ENCODE results near the gene PACS2.

PACS2 gene

DNA sequence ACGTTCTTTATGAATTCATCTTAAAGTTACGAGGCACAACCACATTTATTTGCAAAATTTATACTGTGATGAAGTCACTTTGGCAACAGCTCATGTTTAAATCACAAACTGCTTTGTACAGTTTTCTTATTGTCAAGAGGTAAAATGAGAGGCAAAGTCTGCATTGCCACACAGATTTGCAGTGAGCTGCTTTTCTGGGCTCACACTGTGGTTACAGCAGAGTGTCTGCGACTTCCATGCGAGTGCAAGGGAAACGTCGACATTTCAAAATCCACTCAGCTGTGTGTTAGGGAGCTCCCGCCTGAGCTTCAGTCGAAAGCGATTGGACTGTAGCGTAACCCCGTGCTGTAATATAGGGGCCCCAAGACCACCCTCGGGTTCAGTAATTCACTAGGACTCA is 118.1 kb downstream of the PACS2 start:
- TF ChIP-seq, protein P1, sequence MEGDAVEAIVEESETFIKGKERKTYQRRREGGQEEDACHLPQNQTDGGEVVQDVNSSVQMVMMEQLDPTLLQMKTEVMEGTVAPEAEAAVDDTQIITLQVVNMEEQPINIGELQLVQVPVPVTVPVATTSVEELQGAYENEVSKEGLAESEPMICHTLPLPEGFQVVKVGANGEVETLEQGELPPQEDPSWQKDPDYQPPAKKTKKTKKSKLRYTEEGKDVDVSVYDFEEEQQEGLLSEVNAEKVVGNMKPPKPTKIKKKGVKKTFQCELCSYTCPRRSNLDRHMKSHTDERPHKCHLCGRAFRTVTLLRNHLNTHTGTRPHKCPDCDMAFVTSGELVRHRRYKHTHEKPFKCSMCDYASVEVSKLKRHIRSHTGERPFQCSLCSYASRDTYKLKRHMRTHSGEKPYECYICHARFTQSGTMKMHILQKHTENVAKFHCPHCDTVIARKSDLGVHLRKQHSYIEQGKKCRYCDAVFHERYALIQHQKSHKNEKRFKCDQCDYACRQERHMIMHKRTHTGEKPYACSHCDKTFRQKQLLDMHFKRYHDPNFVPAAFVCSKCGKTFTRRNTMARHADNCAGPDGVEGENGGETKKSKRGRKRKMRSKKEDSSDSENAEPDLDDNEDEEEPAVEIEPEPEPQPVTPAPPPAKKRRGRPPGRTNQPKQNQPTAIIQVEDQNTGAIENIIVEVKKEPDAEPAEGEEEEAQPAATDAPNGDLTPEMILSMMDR (IDR thresholded peaks at IDR 0.05) = no peak
- no peak for TF ChIP-seq ZFX (IDR thresholded peaks at IDR 0.05; ENCODE audit: borderline replicate concordance)
- no peak overlapping the region for H3K27ac ChIP-seq

DNA sequence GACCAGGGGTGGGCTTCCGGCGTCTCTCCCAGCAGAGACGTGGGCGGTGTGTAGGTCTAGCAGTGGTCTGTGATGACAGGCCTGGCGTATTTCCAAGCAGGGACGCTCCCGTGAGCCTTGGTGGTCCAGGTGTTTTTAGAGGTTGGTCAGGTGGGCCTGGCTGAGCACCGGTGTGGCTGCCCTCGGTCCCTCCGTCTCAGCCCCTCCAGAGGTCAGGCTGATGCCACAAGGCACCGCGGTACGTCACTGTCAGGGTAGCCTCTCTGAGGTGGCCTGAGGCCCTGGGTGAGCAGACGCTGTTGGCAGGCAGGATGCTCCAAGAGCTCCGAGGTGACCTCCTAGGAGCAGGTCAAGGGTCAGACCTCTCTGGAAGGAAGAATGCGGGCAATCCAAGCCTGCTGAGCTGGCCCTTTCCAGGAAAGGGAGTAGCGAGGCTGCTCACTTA is 118.6 kb downstream of the PACS2 start:
- TF ChIP-seq ZFX (IDR thresholded peaks at IDR 0.05; ENCODE audit: borderline replicate concordance) = no peak
- TF ChIP-seq, protein P1 (IDR thresholded peaks at IDR 0.05) = no peak
- H3K27ac ChIP-seq = no peak overlapping the region

DNA sequence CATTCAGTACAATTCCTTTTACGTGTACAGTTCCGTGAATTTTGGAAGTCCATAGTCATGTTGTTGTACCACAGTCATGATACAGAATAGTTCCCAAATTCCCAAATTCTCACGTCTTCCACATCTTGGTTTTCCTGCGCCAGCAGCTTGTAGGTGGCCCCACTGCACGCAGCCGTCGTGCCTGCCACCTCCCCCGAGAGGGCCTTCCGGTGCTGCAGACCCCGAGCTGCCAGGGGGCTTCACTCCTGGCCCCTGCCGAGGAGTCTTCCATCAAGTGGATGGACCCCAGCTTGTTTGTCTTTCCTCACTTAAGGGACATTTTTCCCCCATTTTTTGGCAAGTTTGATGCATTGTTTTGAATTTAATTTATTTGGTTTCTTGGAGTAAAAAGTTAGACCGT is 121.9 kb downstream of the PACS2 start:
- no peak for TF ChIP-seq ZFX (IDR thresholded peaks at IDR 0.05; ENCODE audit: borderline replicate concordance)
- TF ChIP-seq, protein P1 (IDR thresholded peaks at IDR 0.05) = no peak
- no peak overlapping the region for H3K27ac ChIP-seq

DNA sequence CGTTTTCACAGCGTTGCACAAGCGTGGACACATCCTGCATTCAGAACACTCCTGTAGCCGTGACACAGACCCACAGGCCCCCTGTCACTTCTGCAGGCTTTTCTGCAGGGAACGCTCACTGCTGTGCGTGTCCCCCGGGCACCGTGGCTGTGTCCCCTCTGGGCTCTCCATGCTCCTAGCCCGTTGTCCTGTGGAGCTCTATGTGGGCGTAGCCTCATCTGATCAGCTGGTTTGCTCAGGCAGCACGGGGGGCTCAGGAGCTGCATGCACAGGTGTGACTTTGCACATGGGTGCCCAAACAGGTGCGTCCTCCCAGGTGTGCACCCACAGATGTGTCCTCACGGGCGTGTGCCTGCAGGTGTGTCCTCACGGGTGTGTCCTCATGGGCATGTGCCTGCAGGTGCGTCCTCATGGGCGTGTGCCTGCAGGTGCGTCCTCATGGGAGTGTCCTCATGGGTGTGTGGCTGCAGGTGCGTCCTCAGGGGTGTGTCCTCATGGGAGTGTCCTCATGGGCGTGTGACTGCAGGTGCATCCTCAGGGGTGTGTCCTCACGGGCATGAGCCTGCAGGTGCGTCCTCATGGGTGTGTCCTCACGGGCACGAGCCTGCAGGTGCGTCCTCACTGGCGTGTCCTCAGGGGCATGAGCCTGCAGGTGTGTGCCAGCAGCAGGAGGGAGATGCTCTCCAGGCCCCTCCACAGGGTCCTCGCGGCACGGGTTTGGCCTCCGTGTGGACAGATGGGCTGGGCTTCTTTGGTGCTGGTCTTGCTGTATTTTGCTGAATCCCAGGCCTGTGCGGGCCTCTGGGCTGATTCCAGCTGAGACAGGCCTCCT is 122.6 kb downstream of the PACS2 start:
- TF ChIP-seq ZFX (IDR thresholded peaks at IDR 0.05; ENCODE audit: borderline replicate concordance) = no peak
- TF ChIP-seq, protein P1 (IDR thresholded peaks at IDR 0.05) = no peak
- no peak overlapping the region for H3K27ac ChIP-seq

DNA sequence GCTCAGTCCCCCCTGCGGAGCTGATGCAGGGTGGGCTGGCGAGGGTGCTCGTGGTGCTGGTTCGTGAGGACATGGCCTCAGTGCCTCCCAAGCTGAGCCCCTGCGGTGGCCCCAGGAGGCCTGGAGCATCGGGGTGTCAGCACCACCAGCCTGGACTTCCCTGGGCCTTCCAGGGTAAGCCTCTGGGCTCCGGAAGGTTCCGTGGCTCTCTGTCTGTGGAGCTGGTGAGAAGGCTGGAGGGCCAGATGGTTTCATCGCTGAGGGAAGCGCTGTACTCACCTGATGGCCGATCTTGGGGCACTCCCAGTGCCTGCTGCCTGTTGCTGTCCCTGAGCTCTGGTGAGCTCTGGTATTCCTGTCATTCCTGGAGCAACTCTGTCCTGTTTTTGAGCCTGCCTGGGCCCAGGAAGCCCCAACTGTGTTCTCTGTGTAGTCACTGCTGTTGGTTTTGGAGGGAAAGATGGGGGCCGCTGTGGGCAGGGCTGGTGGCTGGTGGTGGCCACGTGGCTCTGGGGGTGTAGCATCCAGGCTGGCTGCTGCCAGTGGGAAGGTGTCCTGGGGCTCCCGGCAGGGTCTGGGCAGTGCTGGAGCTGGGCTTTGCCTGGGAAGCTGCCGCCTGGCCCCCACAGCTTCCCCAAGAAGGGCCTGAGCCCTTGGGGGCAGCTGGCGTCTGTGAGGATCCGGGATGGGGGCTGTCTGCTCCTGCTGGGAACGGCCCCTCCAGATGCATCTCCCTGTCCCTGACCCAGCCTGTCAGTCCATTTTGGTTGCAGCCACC is 123.4 kb downstream of the PACS2 start:
- TF ChIP-seq ZFX (IDR thresholded peaks at IDR 0.05; ENCODE audit: borderline replicate concordance) = no peak
- TF ChIP-seq, protein P1 (IDR thresholded peaks at IDR 0.05) = no peak
- H3K27ac ChIP-seq = no peak overlapping the region

DNA sequence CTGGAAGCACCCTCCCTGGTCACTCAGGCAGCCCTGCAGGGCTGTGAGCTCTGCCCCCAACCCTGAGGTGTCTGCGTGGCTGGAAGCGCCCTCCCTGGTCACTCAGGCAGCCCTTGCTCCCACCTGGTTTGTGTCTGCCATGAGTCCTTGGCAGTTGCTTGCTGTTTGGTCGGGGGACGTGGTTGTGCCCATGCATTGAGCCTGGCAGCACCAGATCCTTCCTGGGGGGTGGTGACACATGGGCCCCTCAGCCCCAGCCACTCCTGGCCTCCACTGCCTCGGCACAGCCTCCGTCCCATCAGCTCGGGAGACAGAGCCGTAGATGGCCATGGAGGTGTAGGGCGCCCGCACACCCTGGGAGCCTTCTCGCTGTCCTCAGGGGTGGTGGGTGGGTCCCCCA is 124.6 kb downstream of the PACS2 start:
- no peak for TF ChIP-seq ZFX (IDR thresholded peaks at IDR 0.05; ENCODE audit: borderline replicate concordance)
- TF ChIP-seq, protein P1 (IDR thresholded peaks at IDR 0.05) = no peak
- H3K27ac ChIP-seq = no peak overlapping the region
